Adrenal gland (tissue), 12 donors: Measurements from ENCODE around the gene KIRREL3. TPM values are rescaled to one million over a fixed set of nuclear protein-coding genes. Genes with fewer than 3 reads are reported as not detected.

Source experiments
- DNase-seq, 7 donors: peaks; one replicate each; pipeline ENCODE4 v3.0.0-alpha.2; 2019 to 2020
- H3K27ac ChIP-seq, 5 donors: fragments of 200-600 bp; sonication (generic) in 4 of 5; 1 replicate in 3 of 5; 2 replicates in 2 of 5; pipeline versions ENCODE4 v1.5.1 to v1.8.0; 2016 to 2020; ENCODE audit warnings: mild to moderate bottlenecking in 1 of 5
- H3K27me3 ChIP-seq: fragments of 200-600 bp; 2 replicates; pipeline ENCODE4 v1.8.0; 2021
- H3K36me3 ChIP-seq, 2 donors: fragments of 200-600 bp; replicated peaks in 1 of 2; 1 replicate in 1 of 2; 2 replicates in 1 of 2; pipeline versions ENCODE4 v1.5.1 to v1.8.0; 2018 to 2022
- H3K4me1 ChIP-seq, 2 donors: fragments of 200-600 bp; replicated peaks in 1 of 2; 1 replicate in 1 of 2; 2 replicates in 1 of 2; pipeline versions ENCODE4 v1.5.1 to v1.8.0; 2018 to 2021
- H3K4me3 ChIP-seq, 4 donors: fragments of 200-600 bp; sonication (generic) in 3 of 4; one replicate each; pipeline ENCODE4 v1.5.1; 2016 to 2018
- H3K9me3 ChIP-seq, 3 donors: fragments of 200-600 bp; sonication (generic) in 1 of 3; replicated peaks in 1 of 3; 1 replicate in 2 of 3; 2 replicates in 1 of 3; pipeline versions ENCODE4 v1.5.1 to v1.8.0; 2016 to 2021
- CTCF ChIP-seq, 6 experiments: fragments of 450-650 bp in 4 of 6; fragments of 200-600 bp in 2 of 6; sonication (generic) in 1 of 6; IDR thresholded peaks; 1 replicate in 5 of 6; 2 replicates in 1 of 6; pipeline versions ENCODE4 v1.5.1 to v1.8.0; 2016 to 2021; ENCODE audit warnings: antibody characterized with exemption in 6 of 6, mild to moderate bottlenecking in 2 of 6, moderate library complexity in 1 of 6
- POLR2A ChIP-seq, 2 donors: fragments of 450-650 bp; IDR thresholded peaks; one replicate each; pipeline ENCODE4 v1.6.1; 2017; ENCODE audit warnings: antibody characterized with exemption in 2 of 2, mild to moderate bottlenecking in 2 of 2, moderate library complexity in 1 of 2
- WGBS, 4 donors: extraction: QIAGEN DNeasy Blood & Tissue Kit in 2 of 4; methylation state at CpG; one replicate each; pipeline versions ENCODE4 v1.1.5 to v1.1.7; 2013 to 2017; 5-methylcytosine and 5-hydroxymethylcytosine counted together
- intact Hi-C, 2 donors: fragments of 100-400 bp; cut with DNase I; formaldehyde crosslinking; loops; one replicate each; pipeline versions ENCODE4 v1.14.1 to v1.15.0; 2022 to 2023
- polyA plus RNA-seq, 3 donors: library from polyadenylated mRNA; stranded (reverse); fragments of 200-250 nt in 2 of 3; fragments of 350-450 nt in 1 of 3; fragmentation: Illumina TruSeq in 1 of 3; extraction: RNeasy Lipid Tissue Mini Kit (QIAGEN cat#74804) in 1 of 3; gene quantifications; one replicate each; pipeline ENCODE4 v1.2.3, GENCODE V29; 2013 to 2014
- total RNA-seq, 9 donors: library from RNA; depleted of rRNA in 4 of 9; stranded (reverse); fragments of >200 nt in 4 of 9; fragments of 120-200 nt in 1 of 9; fragmentation: NEBNext Ultra II Directional in 1 of 9; extraction: Animal tissue kit (Norgen Biotek cat#: 25700) in 1 of 9; gene quantifications; one replicate each; pipeline versions ENCODE4 v1.1.0 to v1.2.4, GENCODE V29; 2013 to 2023
- donor health status: healthy with polysubstance abuse.
- donor health status: Bipolar disorder and iron deficiency.
- donor health status: DM: yes; HTN: yes; CAD: no.
- donor health status: DM: no; HTN: no; CAD: no.
- donor health status: DM: no; HTN: no; CAD: no.
- donor health status: DM: yes; HTN: yes; CAD: no.

The KIRREL3 gene
- total and polyA plus RNA-seq, 12 donors: 0.07 to 4.1 (median 0.64) TPM; not detected in 1

- no peak for DNase-seq
- Histone ChIP-seq H3K27me3 (no peaks in the 10 kb centered on the region), H3K9me3 (no peaks in the 10 kb centered on the region), H3K4me3 (no peak overlapping the region), H3K27ac (no peak overlapping the region), H3K4me1 (peaks cover 0 to 12% of the 10 kb centered on the region in 2 donors), H3K36me3 (no peaks in the 10 kb centered on the region)
- TF ChIP-seq POLR2A (IDR thresholded peaks at IDR 0.05) (no peak), CTCF (IDR thresholded peaks at IDR 0.05) (no peak)
- intact Hi-C loops: no loop called here
- 76 to 81% (median 80%) methylated on average over 4 of the region's 4 CpGs for WGBS, 4 donors
Observed at GRCh38 chr11:126587541-126587940, 413.0 kb downstream of the KIRREL3 start.

GRCh38 chr11:126585774-126586491, 414.6 kb downstream of the KIRREL3 start:
- WGBS, 4 donors: 15 to 22% (median 18%) methylated on average over 23 of the region's 23 CpGs
- Histone ChIP-seq H3K4me3 (peak overlapping the region in 1 of 4 donors; percentile 40), H3K36me3 (no peaks in the 10 kb centered on the region), H3K27me3 (no peaks in the 10 kb centered on the region), H3K4me1 (peaks cover 0 to 12% of the 10 kb centered on the region in 2 donors), H3K27ac (peak overlapping the region in 2 of 5 donors; percentile 55 to 61), H3K9me3 (no peaks in the 10 kb centered on the region)
- TF ChIP-seq POLR2A (IDR thresholded peaks at IDR 0.05): no peak
- peak; percentile 69 to 90 (median 77) for DNase-seq
- intact Hi-C loops: no loop called here

GRCh38 chr11:126585388-126585773, 415.2 kb downstream of the KIRREL3 start:
- peak overlapping the region in 2 of 5 donors; percentile 55 to 61 for H3K27ac ChIP-seq
- WGBS, 4 donors: 44 to 69% (median 60%) methylated on average over 19 to 20 of the region's 20 CpGs

GRCh38 chr11:126583594-126584427, 416.8 kb downstream of the KIRREL3 start:
- no peaks in the 10 kb centered on the region for H3K9me3 ChIP-seq
- intact Hi-C loops: no loop called here
- DNase-seq: no peak
- 88 to 93% (median 90%) methylated on average over 20 to 26 of the region's 26 CpGs for WGBS, 4 donors
- H3K4me1 ChIP-seq: peaks cover 0 to 12% of the 10 kb centered on the region in 2 donors
- H3K27me3 ChIP-seq: no peaks in the 10 kb centered on the region
- no peak overlapping the region for H3K4me3 ChIP-seq
- H3K27ac ChIP-seq: no peak overlapping the region
- H3K36me3 ChIP-seq: no peaks in the 10 kb centered on the region
- no peak for TF ChIP-seq POLR2A (IDR thresholded peaks at IDR 0.05)
- TF ChIP-seq CTCF (IDR thresholded peaks at IDR 0.05): no peak

More at GRCh38 chr11:126585388-126585773, 415.2 kb downstream of the KIRREL3 start:
- H3K9me3 ChIP-seq: no peaks in the 10 kb centered on the region
- no peaks in the 10 kb centered on the region for H3K27me3 ChIP-seq
- H3K36me3 ChIP-seq: no peaks in the 10 kb centered on the region
- intact Hi-C loops: no loop called here
- TF ChIP-seq CTCF (IDR thresholded peaks at IDR 0.05) (no peak), POLR2A (IDR thresholded peaks at IDR 0.05) (no peak)
- peaks cover 0 to 12% of the 10 kb centered on the region in 2 donors for H3K4me1 ChIP-seq
- no peak for DNase-seq
- peak overlapping the region in 1 of 4 donors; percentile 40 for H3K4me3 ChIP-seq
